Mucosa of gallbladder (tissue), 1 donor: ENCODE data around the gene VANGL1. TPM values are rescaled to one million over a fixed set of nuclear protein-coding genes. Genes with fewer than 3 reads are reported as not detected.

Source experiments
- DNase-seq: peaks from one replicate; pipeline ENCODE4 v3.0.0-alpha.2; 2020; ENCODE audit warnings: low spot score
- total RNA-seq: library from RNA; stranded (reverse); gene quantifications from one replicate; pipeline ENCODE4 v1.2.1, GENCODE V29; 2021
- donor health status: DM: no; HTN: no; CAD: no.

Gene VANGL1
- total RNA-seq, 1 donor from 2014 or later = 11.7 TPM

DNA sequence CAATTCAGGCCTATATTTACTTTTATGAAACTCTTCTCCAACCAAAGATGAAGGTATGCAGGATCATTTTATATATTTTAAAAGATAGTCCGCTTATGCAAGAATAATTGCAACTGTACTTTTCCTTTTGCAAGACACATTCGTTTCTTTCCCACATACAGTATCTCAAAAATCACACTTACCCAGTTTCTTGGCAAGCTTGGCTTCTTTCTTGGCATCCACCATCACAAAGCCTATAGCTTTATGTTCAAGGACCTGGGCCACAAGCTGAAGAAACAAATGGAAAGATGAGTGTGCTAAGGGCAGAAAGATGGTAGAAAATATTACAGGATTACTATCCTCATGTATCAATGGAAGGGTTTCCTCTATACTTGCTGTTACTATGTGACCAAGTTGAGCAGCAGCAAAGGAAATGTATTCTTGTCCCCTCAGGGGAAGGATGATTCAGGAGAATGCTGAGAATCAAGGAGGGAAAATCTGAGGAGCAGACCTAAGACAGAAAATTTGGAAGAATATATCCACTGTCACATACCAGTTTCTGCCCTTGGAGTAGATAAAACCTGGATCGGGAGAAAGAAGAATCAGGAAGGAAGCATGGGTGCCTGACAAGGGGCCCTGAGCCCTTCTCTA lies 103.0 kb downstream of the VANGL1 start:
- DNase-seq = no peak

DNA sequence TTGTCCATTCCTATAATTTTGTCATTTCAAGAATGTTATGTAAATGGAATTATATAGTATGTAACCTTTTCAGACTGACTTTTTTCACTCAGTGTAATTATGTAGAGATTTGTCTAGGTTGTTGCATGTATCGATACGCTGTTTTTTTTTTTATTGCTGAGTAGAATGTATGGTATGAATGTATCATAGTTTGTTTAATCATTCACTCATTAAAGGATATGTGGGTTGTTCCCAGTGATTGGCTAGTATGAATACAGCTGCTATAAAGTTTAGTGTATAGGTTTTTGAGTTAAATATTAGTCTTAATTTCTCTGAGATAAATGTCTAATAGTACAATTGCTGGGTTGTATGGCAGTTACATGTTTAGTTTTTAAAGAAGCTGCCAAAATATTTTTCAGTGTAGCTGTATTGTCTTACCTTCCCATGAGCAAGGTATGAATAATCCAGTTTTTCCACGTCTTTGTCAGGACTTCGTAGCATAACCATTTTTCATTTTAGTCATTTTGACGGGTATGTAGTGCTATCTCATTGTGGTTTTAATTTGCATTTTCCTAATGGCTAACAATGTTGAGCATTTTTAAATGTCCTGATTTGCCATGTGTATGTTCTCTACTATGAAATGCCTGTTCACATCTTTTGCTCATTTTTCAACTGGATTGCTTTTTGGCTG lies 104.4 kb downstream of the VANGL1 start:
- no peak for DNase-seq

Other genes starting within 250 kb of the VANGL1 start
- 3.9 TPM for gene CASQ2, start 126.7 kb downstream of the VANGL1 start, total RNA-seq
- not detected for gene NHLH2, start 199.2 kb downstream of the VANGL1 start, total RNA-seq